HG03159 (cell line): ENCODE results near the gene TGFBR3.
"Not testable (repeated sequence)": the region's sequence is repeated elsewhere in the genome, so short reads cannot be mapped to it uniquely, and the experiment has no call there.

Experiments
- ATAC-seq: cut with Tn5 transposase; IDR thresholded peaks from one replicate; pipeline ENCODE4 v1.9.1; 2021; ENCODE audit warnings: mild to moderate bottlenecking, moderate library complexity; ENCODE audit not compliant: unreplicated experiment

Gene TGFBR3

GRCh38 chr1:91851130-91852010 is 34.6 kb downstream of the TGFBR3 start:
- ATAC-seq, result no peak

GRCh38 chr1:91850708-91851107 is 35.2 kb downstream of the TGFBR3 start:
- no peak for ATAC-seq

- no peak for ATAC-seq
Measured at GRCh38 chr1:91847851-91848250, 38.1 kb downstream of the TGFBR3 start.

- no peak for ATAC-seq
Measured at GRCh38 chr1:91846639-91847013, 39.3 kb downstream of the TGFBR3 start.

- ATAC-seq, result no peak
Measured at GRCh38 chr1:91846007-91846638, 39.8 kb downstream of the TGFBR3 start.

GRCh38 chr1:91844862-91845528 is 41.0 kb downstream of the TGFBR3 start:
- no peak for ATAC-seq

GRCh38 chr1:91843843-91844242 is 42.1 kb downstream of the TGFBR3 start:
- no peak for ATAC-seq

GRCh38 chr1:91842563-91842962 is 43.4 kb downstream of the TGFBR3 start:
- ATAC-seq, result no peak

- ATAC-seq, result no peak
Measured at GRCh38 chr1:91842056-91842455, 43.9 kb downstream of the TGFBR3 start.

GRCh38 chr1:91840276-91840675 is 45.7 kb downstream of the TGFBR3 start:
- not testable (repeated sequence) for ATAC-seq

- ATAC-seq, result no peak
Measured at GRCh38 chr1:91836331-91837040, 49.5 kb downstream of the TGFBR3 start.

- no peak for ATAC-seq
Measured at GRCh38 chr1:91835087-91835521, 50.8 kb downstream of the TGFBR3 start.

GRCh38 chr1:91834549-91834948 is 51.4 kb downstream of the TGFBR3 start:
- ATAC-seq, result not testable (repeated sequence)

GRCh38 chr1:91833946-91834345 is 52.0 kb downstream of the TGFBR3 start:
- ATAC-seq, result no peak

- no peak for ATAC-seq
Measured at GRCh38 chr1:91831132-91831930, 54.6 kb downstream of the TGFBR3 start.

GRCh38 chr1:91830242-91831131 is 55.5 kb downstream of the TGFBR3 start:
- no peak for ATAC-seq

GRCh38 chr1:91829293-91830153 is 56.4 kb downstream of the TGFBR3 start:
- no peak for ATAC-seq

- no peak for ATAC-seq
Measured at GRCh38 chr1:91828583-91829281, 57.2 kb downstream of the TGFBR3 start.
